HepG2 (cell line): Measurements from ENCODE around the gene ATP11A. TPM values are rescaled to one million over a fixed set of nuclear protein-coding genes. Genes with fewer than 3 reads are reported as not detected.
A peak's percentile ranks its signal among the peaks of the same experiment; 100 is the strongest.

Experiments used
- ATAC-seq: fragments of 200-7000 bp; cut with Tn5 transposase; 3 replicates; pipeline ENCODE4 v1.9.1; 2020; ENCODE audit warnings: mild to moderate bottlenecking, moderate library complexity
- BruUV-seq: library from RNA; stranded (reverse); fragments of 400-500 nt; replicated peaks from 2 replicates; lab custom pipeline; 2021; lab: Mats Ljungman, UMichigan
- CTCF ChIA-PET: fragments of 300-600 bp; formaldehyde crosslinking; extraction: SDS; loops from one replicate; lab custom pipeline; 2021; ENCODE audit warnings: low total read pairs, inconsistent platforms, low intra/inter-chr PET ratio; lab: Yijun Ruan, JAX
- POLR2A ChIA-PET: fragments of 350-600 bp; sonication (Branson Sonifier 250); formaldehyde crosslinking; loops from one replicate; lab custom pipeline; 2020; ENCODE audit warnings: antibody characterized with exemption, inconsistent platforms; lab: Yijun Ruan, JAX
- DNase-seq: peaks from one replicate; pipeline ENCODE4 v3.0.0-alpha.2; 2015; ENCODE audit warnings: low spot score
- FAIRE-seq: peaks from 3 replicates; lab custom pipeline; 2011; peaks lifted over from hg19 to GRCh38; lab: Jason Lieb, UNC
- H2AFZ ChIP-seq: one replicate; pipeline ENCODE4 v1.6.1; 2011; ENCODE audit warnings: low read length, inconsistent platforms
- H3K27ac ChIP-seq: fragments of 300-600 bp; 3 replicates; pipeline ENCODE4 v1.8.0; 2011; ENCODE audit warnings: mixed run types, mild to moderate bottlenecking, mixed read lengths, low read length, inconsistent platforms; ENCODE audit not compliant: insufficient read depth; ENCODE audit errors: extremely low read length
- H3K27me3 ChIP-seq, 2 experiments: fragments of 200-600 bp in 1 of 2; 2 replicates in 1 of 2; 3 replicates in 1 of 2; pipeline versions ENCODE4 v1.6.0 to v1.8.0; 2011; ENCODE audit warnings: low read length in 2 of 2, mild to moderate bottlenecking in 2 of 2, moderate library complexity in 2 of 2, inconsistent platforms in 1 of 2; ENCODE audit not compliant: insufficient read depth in 2 of 2, control insufficient read depth in 1 of 2
- H3K36me3 ChIP-seq, 2 experiments: fragments of 200-600 bp in 1 of 2; replicated peaks in 1 of 2; 2 replicates in 1 of 2; 3 replicates in 1 of 2; pipeline versions ENCODE4 v1.5.1 to v1.8.0; 2011; ENCODE audit warnings: low read length in 2 of 2, inconsistent platforms in 1 of 2; ENCODE audit not compliant: insufficient read depth in 2 of 2, control insufficient read depth in 1 of 2
- H3K4me1 ChIP-seq: 2 replicates; pipeline ENCODE4 v1.5.1; 2012; ENCODE audit warnings: low read length, inconsistent platforms; ENCODE audit not compliant: insufficient read depth
- H3K4me2 ChIP-seq: 2 replicates; pipeline ENCODE4 v1.6.0; 2011; ENCODE audit warnings: low read depth, low read length, inconsistent platforms
- H3K4me3 ChIP-seq, 3 experiments: fragments of 200-600 bp in 1 of 3; sonication (generic), shearing (Covaris generic) in 1 of 3; replicated peaks in 1 of 3; 2 replicates each; pipeline ENCODE4 v1.5.1; 2011 to 2016; ENCODE audit warnings: low read length in 3 of 3, inconsistent platforms in 2 of 3, low read depth in 2 of 3, mild to moderate bottlenecking in 2 of 3, control low read depth in 1 of 3, mixed read lengths in 1 of 3; ENCODE audit not compliant: insufficient read depth in 1 of 3
- H3K79me2 ChIP-seq: one replicate; pipeline ENCODE4 v1.6.1; 2011; ENCODE audit warnings: low read length, inconsistent platforms; ENCODE audit not compliant: insufficient read depth
- H3K9ac ChIP-seq: 2 replicates; pipeline ENCODE4 v1.6.0; 2011; ENCODE audit warnings: mild to moderate bottlenecking, low read depth, low read length, inconsistent platforms; ENCODE audit not compliant: insufficient read depth
- H3K9me3 ChIP-seq: 2 replicates; pipeline ENCODE4 v1.5.1; 2012; ENCODE audit warnings: mild to moderate bottlenecking, low read length
- H4K20me1 ChIP-seq: 2 replicates; pipeline ENCODE4 v1.6.0; 2011; ENCODE audit warnings: inconsistent platforms, mild to moderate bottlenecking, low read length, moderate library complexity; ENCODE audit not compliant: insufficient read depth
- ATM ChIP-seq: fragments of 450-650 bp; IDR thresholded peaks from 2 replicates; pipeline ENCODE4 v1.7.1; 2017; ENCODE audit warnings: mild to moderate bottlenecking, borderline replicate concordance
- HNF4G ChIP-seq, 2 experiments: sonication (generic) in 1 of 2; formaldehyde crosslinking in 1 of 2; IDR thresholded peaks; 2 replicates each; pipeline versions ENCODE4 v1.4.0 to v1.6.1; 2011 to 2020; ENCODE audit warnings: borderline replicate concordance in 2 of 2, low read depth in 2 of 2, mild to moderate bottlenecking in 2 of 2, low read length in 1 of 2, missing genetic modification reagents in 1 of 2, moderate library complexity in 1 of 2
- MXI1 ChIP-seq: IDR thresholded peaks from 3 replicates; pipeline ENCODE4 v1.6.1; 2012; ENCODE audit warnings: low read depth, low read length, inconsistent platforms, borderline replicate concordance
- NFIC ChIP-seq: IDR thresholded peaks from 2 replicates; pipeline ENCODE4 v1.6.1; 2012; ENCODE audit warnings: mild to moderate bottlenecking, low read length, inconsistent platforms
- SRSF1 ChIP-seq: fragments of 200-400 bp; formaldehyde crosslinking; optimal IDR thresholded peaks from 2 replicates; pipeline ENCODE3; 2017; ENCODE audit warnings: mild to moderate bottlenecking, low read depth, low read length, moderate library complexity
- TCF7 ChIP-seq: sonication (generic); IDR thresholded peaks from 2 replicates; pipeline ENCODE4 v1.6.1; 2016; ENCODE audit warnings: antibody characterized with exemption, low read depth
- THAP7 ChIP-seq: sonication (generic); formaldehyde crosslinking; IDR thresholded peaks from 2 replicates; pipeline ENCODE4 v1.8.1; 2023; ENCODE audit warnings: mild to moderate bottlenecking, missing genetic modification reagents
- ZNF121 ChIP-seq: sonication (generic); formaldehyde crosslinking; IDR thresholded peaks from 2 replicates; pipeline ENCODE4 v1.5.0; 2020; ENCODE audit warnings: mild to moderate bottlenecking, missing genetic modification reagents
- ZNF264 ChIP-seq: sonication (generic); formaldehyde crosslinking; IDR thresholded peaks from 2 replicates; pipeline ENCODE4 v1.4.0; 2020; ENCODE audit warnings: missing genetic modification reagents
- ZNF335 ChIP-seq: sonication (generic); formaldehyde crosslinking; IDR thresholded peaks from 2 replicates; pipeline ENCODE4 v1.4.0; 2020; ENCODE audit warnings: missing genetic modification reagents
- ZNF883 ChIP-seq: sonication (generic); formaldehyde crosslinking; IDR thresholded peaks from 2 replicates; pipeline ENCODE4 v1.5.1; 2020; ENCODE audit warnings: mild to moderate bottlenecking, missing genetic modification reagents; ENCODE audit errors: not compliant biosample characterization
- WGBS: methylation state at CpG from one replicate; pipeline ENCODE4 v1.1.6; 2017; ENCODE audit warnings: low lambda C conversion rate; 5-methylcytosine and 5-hydroxymethylcytosine counted together
- in situ Hi-C: cut with HindIII; loops from 2 replicates; pipeline ENCODE4 v1.10.0; 2017; ENCODE audit warnings: low pct_unique_long_range_greater_than_20kb; ENCODE audit not compliant: extremely low pct_ligation_motif_present
- intact Hi-C: fragments of 100-400 bp; cut with micrococcal nuclease; formaldehyde crosslinking; loops from one replicate; pipeline ENCODE4 v1.10.0; 2022; ENCODE audit not compliant: unreplicated experiment
- polyA plus RNA-seq, 8 experiments: library from polyadenylated mRNA; depleted of rRNA in 3 of 8; stranded (reverse) in 7 of 8; unstranded in 1 of 8; fragments of >200 nt; fragmentation: Illumina TruSeq in 4 of 8; extraction: Trizol in 4 of 8; gene quantifications; 2 replicates each; pipeline versions ENCODE4 v1.2.1 to v1.2.3, GENCODE V29; 2011 to 2016; ENCODE audit warnings: low read depth in 4 of 8, missing spikeins in 1 of 8, mixed read lengths in 1 of 8; ENCODE audit not compliant: insufficient read depth in 1 of 8
- total RNA-seq, 5 experiments: library from RNA; depleted of rRNA; stranded (reverse); fragments of >200 nt; fragmentation: Illumina TruSeq; extraction: Trizol; gene quantifications; 2 replicates each; pipeline ENCODE4 v1.2.3, GENCODE V29; 2016; ENCODE audit warnings: low read depth in 1 of 5
- TF ChIP-seq, protein P1 (sequence below): sonication (generic); formaldehyde crosslinking; IDR thresholded peaks from 2 replicates; pipeline ENCODE4 v1.4.0; 2020; ENCODE audit warnings: missing genetic modification reagents, mild to moderate bottlenecking, borderline replicate concordance

The ATP11A gene
- total and polyA plus RNA-seq, 2 of the 13 experiments (the other 11 are each of a cell fraction or from before 2014, with no cell fraction given) = 18.4 to 20.1 TPM

DNA sequence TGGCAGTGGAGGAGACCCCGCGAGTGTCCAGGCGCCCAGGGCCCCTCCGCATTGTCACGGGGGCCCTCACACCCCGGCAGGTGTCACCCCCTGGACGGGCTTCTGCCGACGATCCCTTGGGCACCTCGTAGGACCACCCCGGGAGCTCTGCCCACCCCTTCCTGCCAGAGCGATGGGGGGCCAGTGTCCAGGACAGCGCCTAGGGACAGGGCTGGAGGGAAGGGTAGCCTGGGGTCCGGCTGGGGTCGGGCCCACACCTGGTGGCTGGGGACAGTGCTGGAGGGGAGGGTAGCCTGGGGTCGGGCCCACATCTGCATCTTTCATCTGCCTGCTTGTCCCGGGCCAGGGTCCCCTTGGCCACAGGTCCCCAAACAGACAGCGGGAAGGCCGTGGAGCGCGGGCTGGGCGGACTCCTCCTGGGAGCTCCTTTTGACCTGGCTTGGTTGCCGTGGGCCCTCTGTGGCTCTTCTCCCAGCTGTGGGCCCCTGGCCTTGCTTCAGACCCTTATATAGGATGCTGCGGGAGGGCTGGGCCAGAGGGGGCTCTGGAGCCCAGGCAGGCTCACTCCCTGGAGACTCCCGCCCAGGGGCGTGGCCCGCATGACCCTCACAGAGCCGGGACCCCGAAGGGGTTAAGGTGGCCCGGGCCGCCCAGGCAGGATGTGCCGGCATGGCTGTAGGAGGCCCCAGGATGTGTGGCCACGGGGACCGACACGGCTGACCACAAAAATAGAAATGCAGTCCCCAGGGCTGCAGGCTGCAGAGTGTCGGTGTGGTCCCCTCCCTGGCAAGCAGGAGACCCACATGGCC lies 205.0 kb downstream of the ATP11A start (continued):
- TF ChIP-seq NFIC = no peak
- 0 out of 2 replicates have a peak, but pooled peaks have one; percentile 30 for TF ChIP-seq ZNF264 (CRISPR knock-in tag)
- no peak for TF ChIP-seq ATM

DNA sequence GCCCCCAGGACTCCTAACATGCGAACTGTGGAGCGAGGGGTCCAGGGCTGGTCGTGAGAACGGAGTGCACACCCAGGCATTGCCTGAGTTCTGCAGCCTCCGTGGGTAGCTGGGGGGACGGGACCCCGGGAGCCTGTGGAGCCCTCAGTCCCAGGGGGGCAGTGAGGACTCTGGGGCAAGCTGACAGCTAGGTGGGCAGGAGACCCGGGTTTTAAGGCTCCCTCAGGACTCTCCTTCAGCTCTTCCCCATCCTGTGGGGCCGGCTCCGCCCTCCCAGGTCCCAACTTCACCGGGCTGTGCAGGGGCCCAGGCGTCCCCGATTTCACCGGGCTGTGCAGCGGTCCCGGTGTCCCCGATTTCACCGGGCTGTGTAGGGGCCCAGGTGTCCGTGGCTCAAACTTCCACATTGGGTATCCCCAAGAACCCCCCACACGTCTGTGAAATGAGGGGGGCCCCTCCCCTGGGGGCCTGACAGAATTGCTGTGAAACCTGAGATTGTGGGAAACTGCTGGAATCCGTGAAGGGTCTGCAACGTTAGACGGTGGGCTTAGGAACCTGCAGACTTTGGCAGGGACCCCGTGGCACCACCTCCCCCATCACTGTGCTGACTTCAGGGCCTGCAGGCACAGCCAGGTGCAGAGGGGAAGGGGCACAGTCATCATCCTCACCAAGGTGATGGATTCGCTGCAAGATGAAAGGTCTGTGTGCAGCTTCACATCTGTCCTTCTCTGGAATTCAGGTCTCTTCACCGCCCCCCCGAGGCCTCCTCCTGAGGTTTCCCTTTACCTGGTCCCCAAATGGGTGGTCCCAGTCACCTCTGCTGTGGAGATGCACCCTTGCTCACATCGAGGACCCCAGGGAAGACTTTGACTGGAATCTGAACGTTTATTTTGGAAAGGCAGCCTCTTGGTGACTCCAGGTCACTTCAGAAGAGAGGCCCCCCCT lies 206.0 kb downstream of the ATP11A start:
- Histone ChIP-seq H3K27me3 (peaks cover 1 to 14% of the 10 kb centered on the region in 2 experiments; a peak in 4 of 5 replicates), H4K20me1 (no peaks in the 10 kb centered on the region; the same call in 1 of the 2 replicates), H3K79me2 (no peaks in the 10 kb centered on the region), H3K9ac (peak overlapping the region; percentile 77), H3K36me3 (no peaks in the 10 kb centered on the region; a peak in 1 of 5 replicates), H3K4me1 (peaks cover 35% of the 10 kb centered on the region), H3K9me3 (no peaks in the 10 kb centered on the region), H3K27ac (no peak overlapping the region), H3K4me2 (peak overlapping the region; percentile 76), H2AFZ (no peak overlapping the region), H3K4me3 (peak overlapping the region; percentile 85 to 92 (median 86); a peak in 5 of 6 replicates)
- POLR2A ChIA-PET = interaction anchor here (3.1 kb wide), 1 partner anchor 11 kb away, joined by 26 read pairs; no protein-coding TSS in a partner anchor
- intact Hi-C loops (no loop called here), in situ Hi-C loops (no loop called here)
- no peak for DNase-seq
- no peak for ATAC-seq
- TSS peak; percentile 38 for BruUV-seq
- no peak for TF ChIP-seq TCF7
- no peak; the same call in 2 of the 3 replicates for TF ChIP-seq MXI1
- peak; percentile 34 for TF ChIP-seq SRSF1
- TF ChIP-seq HNF4G (IDR thresholded peaks at IDR 0.05; ENCODE audit: borderline replicate concordance, low read depth, low read length) = no peak
- TF ChIP-seq HNF4G (CRISPR knock-in tag; IDR thresholded peaks at IDR 0.05; ENCODE audit: borderline replicate concordance, low read depth) = 0 out of 2 replicates have a peak, but pooled peaks have one; percentile 6
- TF ChIP-seq ZNF121 (CRISPR knock-in tag) = no peak
- no peak for TF ChIP-seq ZNF335 (CRISPR knock-in tag)
- no peak for TF ChIP-seq ZNF883 (CRISPR knock-in tag)
- TF ChIP-seq, protein P1, sequence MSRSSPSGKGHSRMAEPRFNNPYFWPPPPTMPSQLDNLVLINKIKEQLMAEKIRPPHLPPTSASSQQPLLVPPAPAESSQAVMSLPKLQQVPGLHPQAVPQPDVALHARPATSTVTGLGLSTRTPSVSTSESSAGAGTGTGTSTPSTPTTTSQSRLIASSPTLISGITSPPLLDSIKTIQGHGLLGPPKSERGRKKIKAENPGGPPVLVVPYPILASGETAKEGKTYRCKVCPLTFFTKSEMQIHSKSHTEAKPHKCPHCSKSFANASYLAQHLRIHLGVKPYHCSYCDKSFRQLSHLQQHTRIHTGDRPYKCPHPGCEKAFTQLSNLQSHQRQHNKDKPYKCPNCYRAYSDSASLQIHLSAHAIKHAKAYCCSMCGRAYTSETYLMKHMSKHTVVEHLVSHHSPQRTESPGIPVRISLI (CRISPR knock-in tag) = no peak
- TF ChIP-seq THAP7 (CRISPR knock-in tag) = 0 out of 2 replicates have a peak, but pooled peaks have one; percentile 53
- no peak for FAIRE-seq
- 89% methylated on average over 1 of the region's 29 CpGs for WGBS
- CTCF ChIA-PET = no interaction called here
